Natural killer cell (primary cell): ENCODE results near the gene HOXA1. TPM values are rescaled to one million over a fixed set of nuclear protein-coding genes. Genes with fewer than 3 reads are reported as not detected.
A peak's percentile ranks its signal among the peaks of the same experiment; 100 is the strongest.

Source experiments
- ATAC-seq, 3 donors: fragments of 150-1000 bp in 2 of 3; fragments of 200-7000 bp in 1 of 3; cut with Tn5 transposase; 1 replicate in 1 of 3; 2 replicates in 2 of 3; pipeline ENCODE4 v1.10.0; 2021; ENCODE audit warnings: mild to moderate bottlenecking in 2 of 3, moderate library complexity in 2 of 3
- DNase-seq, 2 donors: peaks; one replicate each; pipeline versions ENCODE4 v3.0.0 to v3.0.0-alpha.2; 2013 to 2021; ENCODE audit warnings: mixed read lengths in 1 of 2
- H3K27ac ChIP-seq: one replicate; pipeline ENCODE4 v1.5.1; 2013; ENCODE audit warnings: mild to moderate bottlenecking, low read length
- H3K27me3 ChIP-seq: one replicate; pipeline ENCODE4 v1.6.1; 2013; ENCODE audit warnings: low read length; ENCODE audit not compliant: control insufficient read depth, insufficient read depth
- H3K36me3 ChIP-seq: one replicate; pipeline ENCODE4 v1.6.1; 2013; ENCODE audit warnings: low read length; ENCODE audit not compliant: control insufficient read depth, insufficient read depth
- H3K4me1 ChIP-seq: one replicate; pipeline ENCODE4 v1.6.1; 2013; ENCODE audit warnings: low read length; ENCODE audit not compliant: control insufficient read depth, insufficient read depth
- H3K4me3 ChIP-seq: one replicate; pipeline ENCODE4 v1.5.1; 2013; ENCODE audit warnings: low read length
- H3K9me3 ChIP-seq: one replicate; pipeline ENCODE4 v1.6.1; 2013; ENCODE audit warnings: low read length; ENCODE audit not compliant: control insufficient read depth, insufficient read depth
- H3K27ac Mint-ChIP-seq, 2 donors: one replicate each; pipeline ENCODE4 v1.8.0; 2022; ENCODE audit warnings: mild to moderate bottlenecking in 2 of 2, mixed read lengths in 2 of 2, moderate library complexity in 1 of 2
- H3K27me3 Mint-ChIP-seq, 2 donors: one replicate each; pipeline ENCODE4 v1.8.0; 2022; ENCODE audit warnings: low read depth in 2 of 2, mixed read lengths in 2 of 2
- H3K36me3 Mint-ChIP-seq: one replicate; pipeline ENCODE4 v1.8.0; 2022; ENCODE audit warnings: mixed read lengths
- H3K4me1 Mint-ChIP-seq, 2 donors: one replicate each; pipeline ENCODE4 v1.8.0; 2022; ENCODE audit warnings: mixed read lengths in 2 of 2
- H3K4me3 Mint-ChIP-seq: one replicate; pipeline ENCODE4 v1.8.0; 2022; ENCODE audit warnings: mild to moderate bottlenecking, moderate library complexity, mixed read lengths
- H3K9me3 Mint-ChIP-seq, 2 donors: one replicate each; pipeline ENCODE4 v1.8.0; 2022; ENCODE audit warnings: mixed read lengths in 2 of 2
- WGBS: methylation state at CpG from one replicate; pipeline ENCODE4 v1.1.7; 2013; ENCODE audit warnings: missing lambda C conversion rate; ENCODE audit not compliant: insufficient coverage; 5-methylcytosine and 5-hydroxymethylcytosine counted together
- intact Hi-C: fragments of 100-400 bp; cut with micrococcal nuclease; formaldehyde crosslinking; loops from one replicate; pipeline ENCODE4 v1.14.2; 2022
- total RNA-seq, 4 donors: library from RNA; stranded (reverse); fragments of 120-200 nt in 1 of 4; gene quantifications; one replicate each; pipeline versions ENCODE4 v1.2.3 to v1.2.4, GENCODE V29; 2013 to 2022
- TF ChIP-seq, protein P1 (sequence below): fragments of 200-600 bp; IDR thresholded peaks from one replicate; pipeline ENCODE4 v1.8.0; 2022; ENCODE audit warnings: antibody characterized with exemption

HOXA1 gene
- total RNA-seq, 3 donors from 2014 or later (not counting 1 experiment from before 2014, with no cell fraction given) = 0.64 to 1.3 (median 1.1) TPM

DNA sequence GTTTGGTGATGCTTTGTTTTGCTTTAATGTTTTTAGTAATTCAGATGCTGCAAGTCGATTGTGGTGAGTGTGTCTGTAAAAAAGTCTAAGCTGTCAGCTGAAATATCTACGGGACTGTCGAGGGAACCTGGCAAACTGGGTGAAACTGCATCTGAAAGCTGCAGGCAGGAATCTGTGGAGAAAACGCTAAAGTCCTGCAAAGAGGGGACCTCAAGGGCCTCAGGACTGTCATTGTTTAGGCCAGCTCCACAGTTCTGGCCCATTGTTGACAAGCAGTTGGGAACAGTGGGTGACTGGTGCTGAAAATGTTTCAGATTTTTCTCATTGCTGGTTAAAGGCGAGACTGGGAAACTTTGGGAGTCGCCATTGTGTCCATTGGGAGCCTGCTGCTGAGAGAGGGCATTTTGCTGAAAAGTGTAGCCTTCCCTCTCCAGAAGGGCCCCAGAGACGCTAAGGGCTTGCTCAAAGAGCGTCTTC, 4.9 kb upstream of the HOXA1 start:
- H3K36me3 Mint-ChIP-seq = peaks cover 36% of the 10 kb centered on the region
- peaks cover 3% of the 10 kb centered on the region for H3K36me3 ChIP-seq
- no peaks in the 10 kb centered on the region for H3K9me3 Mint-ChIP-seq
- H3K4me3 Mint-ChIP-seq = no peak overlapping the region
- intact Hi-C loops = no loop called here
- no peak overlapping the region for H3K27ac Mint-ChIP-seq
- H3K4me3 ChIP-seq = no peak overlapping the region
- peaks cover 49 to 50% of the 10 kb centered on the region in 2 donors for H3K4me1 Mint-ChIP-seq
- TF ChIP-seq, protein P1, sequence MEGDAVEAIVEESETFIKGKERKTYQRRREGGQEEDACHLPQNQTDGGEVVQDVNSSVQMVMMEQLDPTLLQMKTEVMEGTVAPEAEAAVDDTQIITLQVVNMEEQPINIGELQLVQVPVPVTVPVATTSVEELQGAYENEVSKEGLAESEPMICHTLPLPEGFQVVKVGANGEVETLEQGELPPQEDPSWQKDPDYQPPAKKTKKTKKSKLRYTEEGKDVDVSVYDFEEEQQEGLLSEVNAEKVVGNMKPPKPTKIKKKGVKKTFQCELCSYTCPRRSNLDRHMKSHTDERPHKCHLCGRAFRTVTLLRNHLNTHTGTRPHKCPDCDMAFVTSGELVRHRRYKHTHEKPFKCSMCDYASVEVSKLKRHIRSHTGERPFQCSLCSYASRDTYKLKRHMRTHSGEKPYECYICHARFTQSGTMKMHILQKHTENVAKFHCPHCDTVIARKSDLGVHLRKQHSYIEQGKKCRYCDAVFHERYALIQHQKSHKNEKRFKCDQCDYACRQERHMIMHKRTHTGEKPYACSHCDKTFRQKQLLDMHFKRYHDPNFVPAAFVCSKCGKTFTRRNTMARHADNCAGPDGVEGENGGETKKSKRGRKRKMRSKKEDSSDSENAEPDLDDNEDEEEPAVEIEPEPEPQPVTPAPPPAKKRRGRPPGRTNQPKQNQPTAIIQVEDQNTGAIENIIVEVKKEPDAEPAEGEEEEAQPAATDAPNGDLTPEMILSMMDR = no peak
- no peak for DNase-seq
- H3K27me3 ChIP-seq = peaks cover 30% of the 10 kb centered on the region
- no peak overlapping the region for H3K27ac ChIP-seq
- ATAC-seq = no peak
- peaks cover 46 to 72% of the 10 kb centered on the region in 2 donors for H3K27me3 Mint-ChIP-seq
- WGBS = 97% methylated on average over 8 of the region's 8 CpGs
- peaks cover 34% of the 10 kb centered on the region for H3K4me1 ChIP-seq
- H3K9me3 ChIP-seq = no peaks in the 10 kb centered on the region

GRCh38 chr7:27099453-27100370, 3.9 kb upstream of the HOXA1 start:
- H3K36me3 ChIP-seq = peaks cover 3% of the 10 kb centered on the region
- ATAC-seq = no peak
- H3K9me3 ChIP-seq = no peaks in the 10 kb centered on the region
- Mint-ChIP-seq H3K27me3 (peaks cover 49 to 64% of the 10 kb centered on the region in 2 donors), H3K27ac (no peak overlapping the region), H3K36me3 (peaks cover 36% of the 10 kb centered on the region), H3K9me3 (no peaks in the 10 kb centered on the region), H3K4me3 (no peak overlapping the region), H3K4me1 (peaks cover 56 to 61% of the 10 kb centered on the region in 2 donors)
- H3K4me1 ChIP-seq = peaks cover 42% of the 10 kb centered on the region
- 95% methylated on average over 7 of the region's 8 CpGs for WGBS
- TF ChIP-seq, protein P1 = no peak
- no peak overlapping the region for H3K27ac ChIP-seq
- no peak overlapping the region for H3K4me3 ChIP-seq
- DNase-seq = no peak
- peaks cover 34% of the 10 kb centered on the region for H3K27me3 ChIP-seq
- intact Hi-C loops = loop anchor here (5.0 kb wide), 1 partner anchor 53 kb away; the partner anchor contains the start of gene HOXA3

- TF ChIP-seq, protein P1 = no peak
- ATAC-seq (no peak), DNase-seq (no peak)
- Mint-ChIP-seq H3K9me3 (no peaks in the 10 kb centered on the region), H3K4me1 (peaks cover 61 to 69% of the 10 kb centered on the region in 2 donors), H3K4me3 (peak overlapping the region; percentile 52), H3K27ac (peak overlapping the region; percentile 11 to 27), H3K36me3 (peaks cover 32% of the 10 kb centered on the region), H3K27me3 (peaks cover 47 to 64% of the 10 kb centered on the region in 2 donors)
- H3K36me3 ChIP-seq = peaks cover 3% of the 10 kb centered on the region
- H3K4me3 ChIP-seq = no peak overlapping the region
- H3K27me3 ChIP-seq = peaks cover 27% of the 10 kb centered on the region
- no peaks in the 10 kb centered on the region for H3K9me3 ChIP-seq
- whole genome bisulfite sequencing = 57% methylated on average over 36 of the region's 38 CpGs
- no peak overlapping the region for H3K27ac ChIP-seq
- intact Hi-C loops = loop anchor here (5.0 kb wide), 1 partner anchor 53 kb away; the partner anchor contains the start of gene HOXA3
- peaks cover 42% of the 10 kb centered on the region for H3K4me1 ChIP-seq
Observed at GRCh38 chr7:27098578-27099451, 3.0 kb upstream of the HOXA1 start.
